Stimulated activated naive B cell treated with anti-CD40 and anti-IgM and Interleukin-4, amounts not matched to agents 10 μg/mL and 1 μg/mL and 100 μg/mL, for 72 hours (primary cell): ENCODE measurements around the gene SSBP3.
"Not testable (repeated sequence)": the region's sequence is repeated elsewhere in the genome, so short reads cannot be mapped to it uniquely, and the experiment has no call there.

Experiments used
- ATAC-seq, 2 donors: fragments of 150-1000 bp; cut with Tn5 transposase; replicated peaks; 2 replicates each; pipeline ENCODE4 v1.10.0; 2021; ENCODE audit warnings: moderate library complexity in 1 of 2
- DNase-seq: peaks from one replicate; pipeline ENCODE4 v3.0.0; 2021
- H3K27ac Mint-ChIP-seq: one replicate; pipeline ENCODE4 v1.8.0; 2022; ENCODE audit warnings: mild to moderate bottlenecking, mixed read lengths
- H3K27me3 Mint-ChIP-seq, 2 donors: one replicate each; pipeline ENCODE4 v1.8.0; 2022; ENCODE audit warnings: mixed read lengths in 2 of 2
- H3K36me3 Mint-ChIP-seq, 2 donors: one replicate each; pipeline ENCODE4 v1.8.0; 2022; ENCODE audit warnings: mixed read lengths in 2 of 2, mild to moderate bottlenecking in 1 of 2
- H3K4me1 Mint-ChIP-seq, 2 donors: one replicate each; pipeline ENCODE4 v1.8.0; 2022; ENCODE audit warnings: mixed read lengths in 2 of 2, mild to moderate bottlenecking in 1 of 2
- H3K4me3 Mint-ChIP-seq, 2 donors: one replicate each; pipeline ENCODE4 v1.8.0; 2022; ENCODE audit warnings: mild to moderate bottlenecking in 2 of 2, mixed read lengths in 2 of 2, moderate library complexity in 1 of 2
- H3K9me3 Mint-ChIP-seq, 2 donors: one replicate each; pipeline ENCODE4 v1.8.0; 2022; ENCODE audit warnings: mixed read lengths in 2 of 2, mild to moderate bottlenecking in 1 of 2

SSBP3 gene

DNA sequence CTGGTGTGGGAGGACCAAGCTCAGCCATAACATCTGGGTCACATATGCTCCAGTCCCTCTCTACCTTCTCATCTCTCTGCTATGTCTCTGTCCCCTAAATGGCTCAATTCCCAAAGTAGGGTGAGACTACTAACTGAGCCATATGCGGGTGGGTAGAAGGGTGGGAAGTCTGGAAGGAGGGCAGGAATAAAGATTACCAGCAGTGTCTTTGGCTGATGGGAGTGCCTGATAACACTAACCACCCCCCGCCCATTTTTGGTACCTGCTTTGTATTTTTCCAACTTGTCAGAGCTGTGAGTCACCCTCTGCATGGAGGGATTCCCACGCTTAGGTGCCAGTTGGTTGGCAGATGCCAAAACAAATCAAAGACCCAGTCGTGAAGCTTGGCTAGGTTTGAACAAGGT is 14.9 kb upstream of the SSBP3 start:
- ATAC-seq = no peak
- Mint-ChIP-seq H3K27ac (no peak overlapping the region), H3K9me3 (no peaks in the 10 kb centered on the region), H3K36me3 (no peaks in the 10 kb centered on the region), H3K4me3 (no peak overlapping the region), H3K4me1 (peaks cover 3 to 6% of the 10 kb centered on the region in 2 donors), H3K27me3 (peaks cover 11 to 13% of the 10 kb centered on the region in 2 donors)
- no peak for DNase-seq

DNA sequence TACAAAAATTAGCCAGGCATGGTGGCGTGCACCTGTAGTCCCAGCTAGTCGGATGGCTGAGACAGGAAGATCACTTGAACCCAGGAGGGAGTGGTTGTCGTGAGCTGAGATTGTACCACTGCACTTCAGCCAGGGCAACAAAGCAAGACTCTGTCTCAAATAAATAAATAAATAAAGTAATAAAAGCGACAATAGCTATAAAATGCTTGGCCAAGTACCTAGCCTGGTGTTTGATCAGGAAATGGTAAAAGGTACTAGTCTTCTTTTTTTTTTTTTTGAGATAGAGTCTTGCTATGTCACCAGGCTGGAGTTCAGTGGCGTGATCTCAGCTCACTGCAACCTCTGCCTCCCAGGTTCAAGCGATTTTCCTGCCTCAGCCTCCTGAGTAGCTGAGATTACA is 12.4 kb upstream of the SSBP3 start:
- not testable (repeated sequence) for H3K27ac Mint-ChIP-seq, H3K4me3 Mint-ChIP-seq, ATAC-seq, H3K4me1 Mint-ChIP-seq, H3K9me3 Mint-ChIP-seq, DNase-seq, H3K36me3 Mint-ChIP-seq
- H3K27me3 Mint-ChIP-seq = peaks cover 29 to 34% of the 10 kb centered on the region in 2 donors

DNA sequence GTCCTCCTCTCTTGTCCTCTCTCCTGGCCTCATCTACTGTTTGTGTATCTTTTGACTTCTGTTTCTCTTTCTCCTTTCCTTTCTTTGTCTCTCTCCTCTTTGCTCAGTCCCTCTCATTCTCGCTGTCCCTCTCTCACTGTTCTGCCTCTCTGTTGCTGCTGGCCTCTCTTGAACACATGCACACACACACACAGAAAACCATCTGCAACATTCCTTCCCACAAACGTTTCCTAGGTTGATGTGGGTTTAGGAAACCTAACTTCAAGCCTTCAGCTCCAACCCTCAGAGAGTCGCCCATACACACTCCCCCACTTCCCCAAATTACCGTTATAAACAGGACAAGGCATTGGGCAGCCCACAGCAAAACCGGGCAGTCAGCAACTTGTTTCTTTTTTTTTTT is 10.9 kb upstream of the SSBP3 start:
- no peaks in the 10 kb centered on the region for H3K9me3 Mint-ChIP-seq
- peaks cover 3 to 6% of the 10 kb centered on the region in 2 donors for H3K4me1 Mint-ChIP-seq
- no peak overlapping the region for H3K27ac Mint-ChIP-seq
- H3K36me3 Mint-ChIP-seq = no peaks in the 10 kb centered on the region
- no peak overlapping the region for H3K4me3 Mint-ChIP-seq
- H3K27me3 Mint-ChIP-seq = peaks cover 29 to 34% of the 10 kb centered on the region in 2 donors
- no peak for DNase-seq
- ATAC-seq = no peak

GRCh38 chr1:54416435-54416834 is 10.2 kb upstream of the SSBP3 start:
- DNase-seq (no peak), ATAC-seq (no peak)
- Mint-ChIP-seq H3K4me1 (peaks cover 3 to 6% of the 10 kb centered on the region in 2 donors), H3K36me3 (no peaks in the 10 kb centered on the region), H3K4me3 (no peak overlapping the region), H3K9me3 (no peaks in the 10 kb centered on the region), H3K27ac (no peak overlapping the region), H3K27me3 (peaks cover 29 to 34% of the 10 kb centered on the region in 2 donors)

DNA sequence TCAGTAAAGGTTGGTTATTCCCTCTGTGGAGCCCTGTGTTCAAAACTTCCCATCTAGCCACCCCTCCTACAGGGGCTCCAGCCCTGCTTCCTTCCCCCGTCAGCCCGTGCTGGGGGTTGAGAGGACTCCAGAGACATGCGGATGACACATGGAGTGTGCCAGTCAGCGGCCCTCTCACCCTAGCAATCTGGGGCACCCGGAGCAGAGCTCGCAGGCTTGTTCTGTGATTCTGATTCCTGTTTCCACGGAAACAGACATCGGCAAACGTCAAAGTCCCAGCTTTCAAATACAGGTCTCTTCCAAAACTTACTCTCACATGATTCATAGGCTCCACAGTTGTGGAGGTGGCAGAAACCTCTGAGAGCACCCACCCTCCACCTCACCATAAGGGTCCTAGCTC is 9.8 kb upstream of the SSBP3 start:
- Mint-ChIP-seq H3K4me3 (no peak overlapping the region), H3K27me3 (peaks cover 29 to 34% of the 10 kb centered on the region in 2 donors), H3K27ac (no peak overlapping the region), H3K4me1 (peaks cover 3 to 6% of the 10 kb centered on the region in 2 donors), H3K9me3 (no peaks in the 10 kb centered on the region), H3K36me3 (no peaks in the 10 kb centered on the region)
- no peak for ATAC-seq
- no peak for DNase-seq

GRCh38 chr1:54415533-54415932 is 9.3 kb upstream of the SSBP3 start:
- Mint-ChIP-seq H3K27ac (no peak overlapping the region), H3K4me3 (no peak overlapping the region), H3K9me3 (no peaks in the 10 kb centered on the region), H3K27me3 (peaks cover 29 to 34% of the 10 kb centered on the region in 2 donors), H3K36me3 (no peaks in the 10 kb centered on the region), H3K4me1 (peaks cover 3 to 6% of the 10 kb centered on the region in 2 donors)
- ATAC-seq (no peak), DNase-seq (no peak)

GRCh38 chr1:54413732-54414131 is 7.5 kb upstream of the SSBP3 start:
- DNase-seq = no peak
- ATAC-seq = no peak
- Mint-ChIP-seq H3K4me1 (peaks cover 16 to 19% of the 10 kb centered on the region in 2 donors), H3K4me3 (no peak overlapping the region), H3K27ac (no peak overlapping the region), H3K9me3 (no peaks in the 10 kb centered on the region), H3K36me3 (no peaks in the 10 kb centered on the region), H3K27me3 (peaks cover 29 to 34% of the 10 kb centered on the region in 2 donors)

DNA sequence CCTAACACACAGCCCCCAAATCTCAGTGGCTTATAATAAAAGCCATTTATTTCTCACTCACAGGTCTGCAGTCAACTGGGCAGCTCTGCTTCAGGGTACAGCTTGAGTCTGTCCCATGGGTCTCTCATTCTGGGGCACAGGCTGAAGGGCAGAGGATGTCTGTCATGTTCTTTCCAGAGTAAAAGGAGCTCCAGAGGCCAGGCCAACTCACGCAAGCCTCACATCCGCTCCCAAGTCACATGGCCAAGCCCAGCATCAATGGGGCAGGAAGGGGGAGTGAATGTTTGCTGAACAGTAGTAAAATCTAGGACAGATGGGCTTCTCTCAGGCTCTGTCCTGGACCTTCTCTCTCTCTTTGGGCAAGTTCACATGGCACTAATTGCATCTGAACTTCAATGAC is 7.1 kb upstream of the SSBP3 start:
- Mint-ChIP-seq H3K4me1 (peaks cover 20 to 23% of the 10 kb centered on the region in 2 donors), H3K27me3 (peaks cover 29 to 34% of the 10 kb centered on the region in 2 donors), H3K36me3 (no peaks in the 10 kb centered on the region), H3K4me3 (no peak overlapping the region), H3K9me3 (no peaks in the 10 kb centered on the region), H3K27ac (no peak overlapping the region)
- DNase-seq = no peak
- ATAC-seq = no peak

DNA sequence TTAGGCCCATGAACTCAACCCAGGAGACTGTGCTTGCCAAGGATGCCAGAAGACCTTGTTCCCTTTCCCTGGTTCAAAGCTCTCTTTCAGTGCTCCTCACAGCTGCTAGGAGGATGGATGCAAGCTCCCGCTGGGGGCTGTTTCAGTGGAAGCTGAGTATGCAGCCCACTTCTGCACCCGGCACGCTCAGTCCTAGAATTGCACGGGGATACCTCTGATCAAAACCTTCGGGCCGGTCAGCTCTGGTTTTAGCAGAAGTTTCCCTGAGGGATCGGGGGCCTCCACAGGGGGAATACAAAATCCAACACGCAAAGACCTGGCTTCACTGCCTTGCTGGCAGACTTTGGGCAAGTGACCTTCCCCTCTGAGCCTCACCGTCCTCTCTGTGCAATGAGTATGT is 4.2 kb upstream of the SSBP3 start:
- Mint-ChIP-seq H3K4me1 (peaks cover 20 to 28% of the 10 kb centered on the region in 2 donors), H3K9me3 (no peaks in the 10 kb centered on the region), H3K27ac (no peak overlapping the region), H3K27me3 (peaks cover 13 to 14% of the 10 kb centered on the region in 2 donors), H3K36me3 (no peaks in the 10 kb centered on the region), H3K4me3 (no peak overlapping the region)
- ATAC-seq = no peak
- no peak for DNase-seq

DNA sequence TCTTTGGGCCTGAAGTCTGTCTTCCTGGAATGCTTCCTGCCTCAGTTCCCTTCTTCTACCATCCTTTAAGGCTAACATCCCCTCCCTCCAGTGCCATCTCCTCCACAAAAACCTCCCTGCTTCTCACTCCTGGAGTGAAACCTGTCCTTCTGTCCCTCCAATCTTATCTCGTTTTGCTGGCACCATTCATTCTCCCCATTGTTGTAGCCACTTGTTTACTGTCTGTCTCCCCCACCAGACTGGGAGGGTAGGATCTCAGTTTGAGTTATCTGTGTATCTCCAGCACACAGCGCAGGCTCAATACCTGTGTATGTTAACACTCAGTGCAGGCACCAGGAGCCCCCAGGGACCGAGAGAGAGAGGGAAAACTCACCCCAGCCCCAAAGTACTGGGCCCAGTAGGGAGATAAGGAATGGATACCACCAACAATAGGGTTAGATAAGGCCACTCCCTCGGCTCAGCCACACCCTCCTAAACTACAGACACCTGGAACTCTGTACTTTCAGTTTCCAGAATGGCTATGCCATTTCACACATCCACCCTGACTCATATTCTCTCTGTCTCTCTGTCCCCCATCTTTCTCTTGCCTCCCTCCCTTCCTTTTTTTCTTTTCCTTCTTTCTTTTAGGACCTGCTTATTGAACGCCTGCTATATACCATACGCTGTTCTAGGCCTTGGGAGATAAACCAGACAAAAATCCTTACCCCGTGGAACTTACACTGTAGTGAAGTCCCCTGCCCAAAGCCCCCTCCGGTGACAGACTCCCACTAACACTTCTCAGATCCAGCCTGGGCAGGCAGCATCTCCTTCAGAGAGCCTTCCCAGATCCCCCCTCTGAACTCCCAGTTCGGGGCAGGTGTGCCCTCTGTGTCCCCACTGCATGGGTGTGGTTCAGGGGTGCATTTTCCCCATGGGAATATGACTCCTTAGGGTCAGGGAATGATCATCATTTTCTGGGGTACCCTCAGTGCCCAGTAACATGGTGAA is 3.3 kb upstream of the SSBP3 start:
- peaks cover 24 to 37% of the 10 kb centered on the region in 2 donors for H3K4me1 Mint-ChIP-seq
- no peak for DNase-seq
- no peaks in the 10 kb centered on the region for H3K9me3 Mint-ChIP-seq
- H3K27me3 Mint-ChIP-seq = peaks cover 4 to 5% of the 10 kb centered on the region in 2 donors
- ATAC-seq = no peak
- no peak overlapping the region for H3K27ac Mint-ChIP-seq
- H3K36me3 Mint-ChIP-seq = no peaks in the 10 kb centered on the region
- no peak overlapping the region for H3K4me3 Mint-ChIP-seq

DNA sequence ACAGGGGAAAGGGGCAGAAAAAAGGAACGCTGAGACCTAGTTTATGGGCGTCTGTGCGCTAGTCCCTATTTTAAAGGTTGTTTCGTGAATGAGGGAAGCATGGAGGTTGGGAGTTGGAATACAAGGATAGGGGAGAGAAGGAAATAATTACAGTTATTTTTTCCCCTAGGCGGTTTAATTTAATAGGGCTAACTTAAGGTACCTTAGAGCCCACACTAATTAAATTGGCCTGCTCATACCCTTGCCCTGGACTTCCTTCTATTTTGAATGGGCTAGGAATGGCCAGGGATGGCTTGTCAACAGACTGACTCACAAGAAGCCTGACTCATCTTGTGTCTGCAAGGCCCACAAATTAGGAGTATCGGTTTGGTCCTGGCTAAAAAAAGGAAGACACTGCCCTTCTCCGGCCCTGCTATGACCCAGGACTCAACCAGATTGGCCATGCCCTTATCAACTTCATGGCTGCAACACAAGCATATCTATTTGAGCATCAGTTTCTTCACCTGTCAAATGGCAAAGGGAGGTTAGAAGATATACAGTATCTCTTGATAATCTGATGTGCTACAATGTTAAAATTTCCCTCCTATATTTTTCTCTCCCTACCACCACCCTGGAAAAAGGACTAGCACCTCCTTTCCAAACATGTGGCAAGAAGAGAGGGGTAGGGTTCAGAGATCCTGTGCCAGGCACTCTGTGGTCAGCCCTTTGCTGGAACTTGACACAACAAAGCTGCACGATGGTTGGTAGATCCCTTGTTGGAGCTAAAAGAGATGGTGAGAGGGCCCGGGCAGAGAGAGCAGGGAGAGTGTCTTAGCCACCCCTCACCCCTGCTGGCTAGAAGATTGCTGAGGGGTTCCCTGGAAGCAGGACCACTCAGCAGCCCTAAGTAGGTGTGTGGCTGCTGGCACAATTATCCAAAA is 2.2 kb upstream of the SSBP3 start:
- no peak for ATAC-seq
- Mint-ChIP-seq H3K9me3 (no peaks in the 10 kb centered on the region), H3K4me1 (peaks cover 34 to 47% of the 10 kb centered on the region in 2 donors), H3K4me3 (peak overlapping the region in 1 of 2 donors; percentile 89), H3K36me3 (peaks cover 0 to 1% of the 10 kb centered on the region in 2 donors), H3K27me3 (no peaks in the 10 kb centered on the region), H3K27ac (peak overlapping the region; percentile 56)
- no peak for DNase-seq

DNA sequence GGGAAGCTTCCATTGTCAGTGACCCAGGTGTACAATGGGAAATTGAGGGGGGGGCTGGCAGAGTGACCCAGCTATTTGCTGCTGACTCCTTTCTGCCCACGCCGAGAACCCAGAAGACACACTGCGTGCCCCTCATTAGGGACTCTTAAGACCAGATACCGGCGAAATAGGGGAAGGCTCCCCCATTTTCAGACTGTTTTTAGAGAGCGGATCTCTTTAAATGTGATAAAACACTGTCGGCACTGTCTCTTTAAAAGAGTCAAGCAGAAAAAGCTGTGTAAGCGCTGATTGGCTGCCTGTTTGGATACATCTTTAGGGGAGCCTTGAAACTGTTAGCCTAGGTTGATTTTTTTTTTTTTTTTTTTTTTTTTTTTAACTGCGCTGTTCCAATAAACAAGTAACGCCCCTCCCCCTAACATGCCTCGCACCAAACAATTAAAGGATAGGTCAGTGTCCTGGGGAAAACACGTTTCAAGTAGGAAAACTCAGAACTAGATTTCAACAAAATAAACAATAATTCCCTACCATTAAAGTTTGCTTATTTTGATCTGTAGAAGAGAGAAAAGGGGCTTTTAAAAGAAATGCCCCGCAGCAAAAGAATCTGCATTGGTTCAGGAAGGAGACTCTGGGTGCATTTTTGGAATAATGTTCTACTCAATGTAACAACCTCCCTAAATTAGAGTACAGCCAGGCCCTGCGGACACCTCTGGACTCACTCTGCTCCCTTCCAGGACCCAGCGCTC is 1.4 kb upstream of the SSBP3 start:
- peaks cover 0 to 6% of the 10 kb centered on the region in 2 donors for H3K36me3 Mint-ChIP-seq
- H3K4me1 Mint-ChIP-seq = peaks cover 37 to 56% of the 10 kb centered on the region in 2 donors
- H3K9me3 Mint-ChIP-seq = no peaks in the 10 kb centered on the region
- peak overlapping the region; percentile 87 to 89 for H3K4me3 Mint-ChIP-seq
- peak; percentile 54 to 57 for ATAC-seq
- H3K27ac Mint-ChIP-seq = peak overlapping the region; percentile 92
- H3K27me3 Mint-ChIP-seq = no peaks in the 10 kb centered on the region
- DNase-seq = peak; percentile 60

DNA sequence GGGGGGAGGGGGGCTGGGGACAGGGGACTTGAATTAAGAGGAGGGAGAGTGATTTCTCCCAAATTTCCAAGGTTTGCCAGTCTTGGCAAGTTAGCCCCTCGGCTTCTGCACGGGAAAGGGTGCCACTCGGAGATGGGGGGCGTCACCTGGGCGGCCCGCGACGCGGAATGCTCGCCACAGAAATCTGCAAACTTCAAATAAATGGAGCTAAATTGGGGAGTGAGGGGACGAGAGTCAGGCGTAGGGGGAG is 885 bp upstream of the SSBP3 start:
- Mint-ChIP-seq H3K36me3 (peaks cover 0 to 6% of the 10 kb centered on the region in 2 donors), H3K4me3 (peak overlapping the region; percentile 87 to 89), H3K9me3 (no peaks in the 10 kb centered on the region), H3K27me3 (no peaks in the 10 kb centered on the region), H3K4me1 (peaks cover 37 to 56% of the 10 kb centered on the region in 2 donors), H3K27ac (peak overlapping the region; percentile 92)
- DNase-seq (no peak), ATAC-seq (peak in 1 of 2 donors; percentile 0)

- H3K4me1 Mint-ChIP-seq = peaks cover 42 to 61% of the 10 kb centered on the region in 2 donors
- no peaks in the 10 kb centered on the region for H3K9me3 Mint-ChIP-seq
- ATAC-seq (peak in 1 of 2 donors; percentile 28), DNase-seq (no peak)
- H3K27me3 Mint-ChIP-seq = no peaks in the 10 kb centered on the region
- peak overlapping the region; percentile 80 to 89 for H3K4me3 Mint-ChIP-seq
- peaks cover 0 to 11% of the 10 kb centered on the region in 2 donors for H3K36me3 Mint-ChIP-seq
- H3K27ac Mint-ChIP-seq = no peak overlapping the region
Observed at GRCh38 chr1:54405898-54406293, 298 bp downstream of the SSBP3 start.
